Measurements from ENCODE around the gene ATF6. TPM values are rescaled to one million over a fixed set of nuclear protein-coding genes. Genes with fewer than 3 reads are reported as not detected.

Gene ATF6
- total RNA-seq, 1 experiment from 2014 or later = 20.9 TPM

GRCh38 chr1:161839591-161839990 is 73.5 kb downstream of the ATF6 start (continued):
- no peak for TF ChIP-seq EGR1 (IDR thresholded peaks at IDR 0.05; ENCODE audit: low read depth)

DNA sequence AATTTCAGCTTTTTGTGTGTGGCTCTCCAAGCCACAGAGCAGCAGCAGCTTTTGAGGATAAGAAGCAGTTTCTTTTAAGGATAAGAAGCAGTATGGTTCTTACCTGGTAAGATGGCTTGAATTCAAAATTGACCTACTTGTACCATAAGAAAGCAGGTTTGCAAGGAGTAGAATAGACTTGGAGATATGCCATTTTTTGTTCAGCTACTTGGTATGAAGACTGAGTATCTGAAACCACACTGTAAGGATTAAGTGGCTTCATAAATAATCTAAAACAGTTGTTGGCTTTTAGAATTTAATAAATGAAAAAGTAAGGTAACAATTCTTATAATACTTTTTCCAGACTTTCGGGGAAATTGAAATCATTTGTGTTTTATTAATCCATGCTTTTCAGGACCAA is 74.2 kb downstream of the ATF6 start:
- Histone ChIP-seq H3K27me3 (ENCODE audit: insufficient read depth, low read length) (no peaks in the 10 kb centered on the region), H2AFZ (ENCODE audit: low read depth, low read length, poor library complexity, severe bottlenecking) (no peak overlapping the region), H3K79me2 (ENCODE audit: insufficient read depth, low read length) (no peaks in the 10 kb centered on the region), H3K9ac (ENCODE audit: low read length) (no peak overlapping the region), H3K4me3 (replicated peaks in 1 of 2; ENCODE audit: low read depth in 1 of 2, low read length in 2 of 2) (no peak overlapping the region), H4K20me1 (ENCODE audit: insufficient read depth) (no peaks in the 10 kb centered on the region), H3K36me3 (ENCODE audit: control insufficient read depth in 1 of 2, insufficient read depth in 2 of 2, low read length in 2 of 2) (0 out of 4 replicates have a peak, but pooled peaks cover 0 to 4% of the 10 kb centered on the region in 2 experiments), H3K4me1 (ENCODE audit: control insufficient read depth in 1 of 2, insufficient read depth in 2 of 2, low read length in 2 of 2) (no peaks in the 10 kb centered on the region), H3K27ac (ENCODE audit: low read depth, low read length) (no peak overlapping the region), H3K9me3 (ENCODE audit: control insufficient read depth in 1 of 2, insufficient read depth in 1 of 2, low read depth in 1 of 2, low read length in 2 of 2) (no peaks in the 10 kb centered on the region), H3K4me2 (ENCODE audit: low read length) (no peak overlapping the region), H3K9me2 (ENCODE audit: insufficient read depth) (no peaks in the 10 kb centered on the region)
- ChIA-PET RAD21 (ENCODE audit: low non-redundant PET in 1 of 2, low total read pairs in 2 of 2, uncharacterized antibody in 2 of 2, unreplicated experiment in 2 of 2) (no interaction called here), POLR2A (no interaction called here), CTCF (no interaction called here)
- intact Hi-C loops (cut with micrococcal nuclease) = no loop called here
- no peak for TF ChIP-seq EZH2 (IDR thresholded peaks at IDR 0.05)
- TF ChIP-seq, protein P1, sequence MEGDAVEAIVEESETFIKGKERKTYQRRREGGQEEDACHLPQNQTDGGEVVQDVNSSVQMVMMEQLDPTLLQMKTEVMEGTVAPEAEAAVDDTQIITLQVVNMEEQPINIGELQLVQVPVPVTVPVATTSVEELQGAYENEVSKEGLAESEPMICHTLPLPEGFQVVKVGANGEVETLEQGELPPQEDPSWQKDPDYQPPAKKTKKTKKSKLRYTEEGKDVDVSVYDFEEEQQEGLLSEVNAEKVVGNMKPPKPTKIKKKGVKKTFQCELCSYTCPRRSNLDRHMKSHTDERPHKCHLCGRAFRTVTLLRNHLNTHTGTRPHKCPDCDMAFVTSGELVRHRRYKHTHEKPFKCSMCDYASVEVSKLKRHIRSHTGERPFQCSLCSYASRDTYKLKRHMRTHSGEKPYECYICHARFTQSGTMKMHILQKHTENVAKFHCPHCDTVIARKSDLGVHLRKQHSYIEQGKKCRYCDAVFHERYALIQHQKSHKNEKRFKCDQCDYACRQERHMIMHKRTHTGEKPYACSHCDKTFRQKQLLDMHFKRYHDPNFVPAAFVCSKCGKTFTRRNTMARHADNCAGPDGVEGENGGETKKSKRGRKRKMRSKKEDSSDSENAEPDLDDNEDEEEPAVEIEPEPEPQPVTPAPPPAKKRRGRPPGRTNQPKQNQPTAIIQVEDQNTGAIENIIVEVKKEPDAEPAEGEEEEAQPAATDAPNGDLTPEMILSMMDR (IDR thresholded peaks at IDR 0.05 in 2 of 3, conservative IDR thresholded peaks at IDR 0.05 in 1 of 3; ENCODE audit: borderline replicate concordance in 1 of 3, insufficient read depth in 1 of 3, low read depth in 2 of 3, low read length in 2 of 3) = no peak
- TF ChIP-seq RAD21 (IDR thresholded peaks at IDR 0.05; ENCODE audit: low read depth) = no peak
- no peak for TF ChIP-seq ZFX (IDR thresholded peaks at IDR 0.05)
- no peak for TF ChIP-seq YY1 (IDR thresholded peaks at IDR 0.05; ENCODE audit: extremely low read depth, insufficient replicate concordance, low read depth, low read length)
- no peak for TF ChIP-seq SRF (IDR thresholded peaks at IDR 0.05; ENCODE audit: low read depth)
- no peak for TF ChIP-seq SP1 (IDR thresholded peaks at IDR 0.05; ENCODE audit: low read depth)
- TF ChIP-seq POLR2A (IDR thresholded peaks at IDR 0.05; ENCODE audit: borderline replicate concordance, extremely low read depth, insufficient read depth, insufficient read length) = no peak
- TF ChIP-seq CBX3 (IDR thresholded peaks at IDR 0.05; ENCODE audit: low read depth) = no peak
- TF ChIP-seq ELF1 (IDR thresholded peaks at IDR 0.05; ENCODE audit: borderline replicate concordance, low read depth) = no peak
- TF ChIP-seq JUND (IDR thresholded peaks at IDR 0.05) = no peak
- TF ChIP-seq, protein P2, sequence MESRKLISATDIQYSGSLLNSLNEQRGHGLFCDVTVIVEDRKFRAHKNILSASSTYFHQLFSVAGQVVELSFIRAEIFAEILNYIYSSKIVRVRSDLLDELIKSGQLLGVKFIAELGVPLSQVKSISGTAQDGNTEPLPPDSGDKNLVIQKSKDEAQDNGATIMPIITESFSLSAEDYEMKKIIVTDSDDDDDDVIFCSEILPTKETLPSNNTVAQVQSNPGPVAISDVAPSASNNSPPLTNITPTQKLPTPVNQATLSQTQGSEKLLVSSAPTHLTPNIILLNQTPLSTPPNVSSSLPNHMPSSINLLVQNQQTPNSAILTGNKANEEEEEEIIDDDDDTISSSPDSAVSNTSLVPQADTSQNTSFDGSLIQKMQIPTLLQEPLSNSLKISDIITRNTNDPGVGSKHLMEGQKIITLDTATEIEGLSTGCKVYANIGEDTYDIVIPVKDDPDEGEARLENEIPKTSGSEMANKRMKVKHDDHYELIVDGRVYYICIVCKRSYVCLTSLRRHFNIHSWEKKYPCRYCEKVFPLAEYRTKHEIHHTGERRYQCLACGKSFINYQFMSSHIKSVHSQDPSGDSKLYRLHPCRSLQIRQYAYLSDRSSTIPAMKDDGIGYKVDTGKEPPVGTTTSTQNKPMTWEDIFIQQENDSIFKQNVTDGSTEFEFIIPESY (IDR thresholded peaks at IDR 0.05; ENCODE audit: extremely low read depth, insufficient replicate concordance, low read length) = no peak
- ATAC-seq = no peak
- DNase-seq (ENCODE audit: low read depth, low spot score) = no peak
- BruUV-seq (replicated peaks) = no TSS peak

Measured in HCT116 (cell line).